ENCODE results near the gene SPSB3.

Gene SPSB3

DNA sequence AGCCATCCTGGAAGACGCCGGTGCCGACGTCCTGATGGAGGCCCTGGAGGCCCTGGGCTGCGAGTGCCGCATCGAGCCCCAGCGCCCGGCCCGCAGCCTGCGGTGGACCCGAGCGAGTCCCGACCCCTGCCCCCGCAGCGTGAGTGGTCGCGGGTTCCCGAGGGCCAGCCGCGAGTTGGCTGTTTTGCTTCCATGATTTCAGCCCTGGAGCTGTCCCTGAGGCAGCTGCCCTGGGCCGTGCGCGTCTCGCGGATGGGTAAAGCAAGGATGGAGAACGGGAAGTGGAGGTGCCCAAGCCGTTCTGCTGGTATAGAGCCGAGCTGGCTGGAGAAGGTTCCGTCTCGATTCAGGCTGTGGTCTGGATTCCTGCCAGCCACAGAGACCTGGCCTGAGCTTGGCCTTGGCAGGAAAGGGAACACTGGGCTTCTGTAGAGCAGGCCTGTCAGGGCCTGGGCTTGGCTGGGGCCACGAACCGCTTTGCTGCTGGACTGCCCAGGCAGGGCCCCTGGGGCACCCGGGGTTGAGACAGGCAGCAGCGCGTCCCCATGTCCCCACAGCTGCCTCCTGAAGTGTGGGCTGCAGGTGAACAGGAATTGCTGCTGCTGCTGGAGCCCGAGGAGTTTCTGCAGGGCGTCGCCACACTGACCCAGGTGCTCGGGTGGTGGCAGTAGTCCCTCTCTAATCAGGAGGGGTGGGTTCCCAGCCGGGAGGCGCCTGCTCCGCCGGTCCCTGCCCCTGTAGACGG lies 8.5 kb downstream of the SPSB3 start:
- DNase-seq, result no peak

GRCh38 chr16:1772908-1773702 lies 9.3 kb downstream of the SPSB3 start, which contains the start of gene MRPS34:
MRPS34 (minus strand) TSS chr16:1773134; CDS start chr16:1773119, 15 bp downstream.
- DNase-seq, result peak; percentile 68

DNA sequence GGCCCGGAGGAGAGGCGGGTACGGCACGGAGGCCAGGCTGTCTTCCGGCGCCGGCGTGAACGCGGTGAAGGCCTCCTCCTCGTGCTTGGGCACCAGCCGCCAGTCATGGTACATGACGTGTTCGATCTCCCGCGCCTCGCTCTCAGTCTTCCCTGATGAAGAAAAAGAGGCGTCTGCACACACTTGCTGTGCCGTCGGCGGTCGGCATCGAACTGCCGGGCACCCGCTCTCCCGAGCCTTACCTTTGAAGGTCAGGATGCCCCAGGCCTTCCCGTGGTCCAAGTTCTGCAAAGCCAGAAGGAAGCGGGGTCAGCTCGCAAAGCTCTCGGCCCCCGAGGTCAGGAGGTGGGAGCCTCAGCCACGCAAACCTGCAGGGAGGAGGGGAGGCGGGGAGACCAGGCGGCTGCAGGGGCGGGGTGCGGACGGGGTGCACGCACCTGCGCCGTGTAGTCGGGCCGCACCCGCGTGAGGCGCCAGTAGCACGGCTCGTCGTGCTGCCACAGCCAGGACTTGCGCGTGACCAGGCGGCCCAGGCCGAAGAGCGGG lies 9.9 kb downstream of the SPSB3 start, which contains the start of gene EME2:
TSS of gene EME2 (plus strand) at position 449 of the 546 bp plus-strand sequence. CDS start 418 bp downstream, outside the sequence.
- DNase-seq, result no peak

DNA sequence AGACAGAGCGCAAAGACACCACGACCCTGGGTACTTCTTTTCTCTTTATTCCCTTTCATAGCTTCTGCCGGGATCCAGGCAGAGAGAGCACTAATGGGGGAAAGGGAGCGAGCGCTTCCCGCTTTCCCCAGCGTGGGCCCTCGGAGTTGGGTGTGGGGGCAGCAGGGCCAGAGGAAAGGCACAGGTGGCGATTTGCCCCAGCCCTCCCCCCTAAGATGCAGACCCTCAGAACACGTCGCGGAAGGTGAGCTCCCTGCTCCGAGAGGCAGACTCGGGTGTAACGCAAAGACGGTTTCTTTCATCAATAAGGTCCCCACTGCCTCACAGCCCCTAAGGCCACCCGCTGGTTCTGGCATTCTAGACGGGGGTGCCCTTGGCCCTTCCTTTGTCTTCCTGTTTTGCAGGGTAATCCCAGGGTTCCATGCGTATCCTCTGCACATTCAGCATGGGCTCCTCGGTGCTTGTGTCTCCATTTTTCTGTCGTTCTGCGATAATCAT lies 10.5 kb downstream of the SPSB3 start:
- no peak for DNase-seq

GRCh38 chr16:1771188-1771863 lies 11.0 kb downstream of the SPSB3 start, which contains the start of gene NME3:
NME3 (minus strand) TSS chr16:1771543; CDS start chr16:1771534, 9 bp downstream.
- DNase-seq, result no peak

DNA sequence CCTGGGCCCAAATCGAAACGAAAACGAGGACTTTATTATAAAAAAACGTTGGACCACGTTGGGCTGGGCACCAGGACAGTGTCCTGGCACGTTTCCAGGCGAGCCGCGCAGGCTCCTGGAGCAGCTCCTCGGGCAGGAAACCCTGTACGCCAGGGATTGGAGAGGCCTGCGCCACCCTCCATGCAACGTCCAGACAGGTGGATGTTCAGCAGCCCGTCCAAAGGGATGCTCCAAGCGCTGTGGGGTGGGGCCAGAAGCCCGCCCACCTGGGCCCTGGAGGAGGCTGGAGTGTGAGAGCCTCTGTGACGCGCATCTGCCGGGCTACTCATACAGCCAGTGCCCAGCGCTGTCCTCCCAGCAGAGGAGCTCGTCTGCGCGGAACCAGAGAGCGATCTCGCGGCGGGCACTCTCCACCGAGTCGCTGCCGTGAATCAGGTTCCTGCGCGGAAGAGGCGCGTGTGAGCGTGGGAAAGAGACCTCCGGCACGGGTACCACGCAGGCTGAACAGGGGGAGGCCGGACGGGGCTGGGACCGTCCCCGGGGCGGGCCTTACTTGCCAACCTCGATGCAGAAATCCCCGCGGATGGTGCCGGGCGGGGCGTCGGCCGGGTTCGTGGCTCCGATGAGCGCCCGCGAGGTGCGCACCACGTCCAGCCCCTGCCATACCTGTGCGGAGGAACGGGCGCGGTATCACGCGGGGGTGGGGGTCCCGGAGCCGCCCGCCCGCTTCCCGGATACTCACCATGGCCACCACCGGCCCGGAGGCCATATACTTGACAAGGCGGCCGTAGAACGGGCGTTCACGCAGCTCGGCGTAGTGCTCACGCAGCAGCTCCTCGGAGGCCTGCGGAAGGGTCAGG lies 11.8 kb downstream of the SPSB3 start:
- DNase-seq, result peak; percentile 85

- no peak for DNase-seq
These were observed 12.7 kb downstream of the SPSB3 start for GRCh38 chr16:1769402-1770300.

GRCh38 chr16:1768767-1769401 lies 13.5 kb downstream of the SPSB3 start:
- no peak for DNase-seq

- DNase-seq, result no peak
These were observed 14.2 kb downstream of the SPSB3 start for GRCh38 chr16:1768061-1768766.

DNA sequence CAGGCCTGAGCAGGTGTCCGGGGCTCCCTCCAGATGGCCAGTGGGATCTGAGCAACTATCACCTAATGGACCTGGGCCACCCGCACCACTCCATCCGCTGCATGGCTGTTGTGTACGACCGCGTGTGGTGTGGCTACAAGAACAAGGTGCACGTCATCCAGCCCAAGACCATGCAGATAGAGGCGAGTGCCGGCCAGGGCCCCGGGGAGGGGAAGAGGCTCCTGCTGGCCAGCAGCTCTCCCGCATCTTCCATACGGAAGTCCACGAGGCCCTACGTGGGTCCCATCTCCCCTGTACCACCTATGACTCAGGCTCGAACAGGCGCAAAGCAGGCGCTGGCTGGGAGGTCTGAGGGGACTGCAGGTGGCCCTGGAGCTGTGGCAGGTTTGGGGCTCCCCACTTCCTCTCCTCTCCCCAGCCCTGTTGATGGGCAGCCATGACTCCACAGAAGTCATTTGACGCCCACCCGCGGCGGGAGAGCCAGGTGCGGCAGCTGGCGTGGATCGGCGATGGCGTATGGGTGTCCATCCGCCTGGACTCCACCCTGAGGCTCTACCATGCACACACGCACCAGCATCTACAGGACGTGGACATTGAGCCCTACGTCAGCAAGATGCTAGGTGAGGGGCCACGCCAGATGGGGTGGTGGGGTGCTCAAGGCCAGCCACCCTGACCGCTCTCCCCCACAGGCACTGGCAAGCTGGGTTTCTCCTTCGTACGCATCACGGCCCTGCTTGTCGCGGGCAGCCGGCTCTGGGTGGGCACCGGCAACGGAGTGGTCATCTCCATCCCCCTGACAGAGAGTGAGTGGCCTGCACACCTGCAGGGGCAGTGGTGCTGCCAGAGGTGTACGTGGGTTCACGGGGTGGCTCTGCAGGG lies 15.0 kb downstream of the SPSB3 start:
- no peak for DNase-seq

DNA sequence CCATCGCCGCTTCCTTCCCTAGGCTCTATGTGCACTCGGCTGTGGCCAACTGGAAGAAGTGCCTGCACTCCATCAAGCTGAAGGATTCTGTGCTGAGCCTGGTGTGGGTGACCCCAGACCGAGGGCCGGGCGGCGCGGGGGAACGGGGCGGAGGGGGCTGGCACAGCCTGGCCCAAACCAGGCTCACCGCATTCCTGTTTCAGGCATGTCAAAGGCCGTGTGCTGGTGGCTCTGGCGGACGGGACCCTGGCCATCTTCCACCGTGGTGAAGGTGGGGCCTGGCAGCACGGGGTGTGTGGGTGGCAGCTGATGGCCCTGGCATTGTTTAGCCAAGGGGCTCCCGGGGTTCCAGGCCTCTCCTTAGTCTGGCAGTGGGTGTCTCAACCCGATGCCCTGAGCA lies 15.7 kb downstream of the SPSB3 start:
- DNase-seq, result no peak

DNA sequence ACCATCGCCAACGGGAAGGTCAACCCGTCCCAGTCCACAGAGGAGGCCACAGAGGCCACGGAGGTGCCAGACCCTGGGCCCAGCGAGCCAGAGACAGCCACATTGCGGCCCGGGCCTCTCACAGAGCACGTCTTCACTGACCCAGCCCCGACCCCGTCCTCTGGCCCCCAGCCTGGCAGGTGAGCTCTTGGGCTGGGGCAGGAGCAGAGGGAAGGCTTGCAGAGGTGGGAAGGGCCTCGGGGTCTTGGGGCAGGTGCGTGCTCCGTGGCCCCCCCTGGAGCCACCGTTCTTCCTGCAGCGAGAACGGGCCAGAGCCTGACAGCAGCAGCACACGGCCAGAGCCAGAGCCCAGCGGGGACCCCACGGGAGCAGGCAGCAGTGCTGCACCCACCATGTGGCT lies 16.1 kb downstream of the SPSB3 start:
- DNase-seq, result no peak

GRCh38 chr16:1765826-1766225 lies 16.5 kb downstream of the SPSB3 start:
- no peak for DNase-seq

DNA sequence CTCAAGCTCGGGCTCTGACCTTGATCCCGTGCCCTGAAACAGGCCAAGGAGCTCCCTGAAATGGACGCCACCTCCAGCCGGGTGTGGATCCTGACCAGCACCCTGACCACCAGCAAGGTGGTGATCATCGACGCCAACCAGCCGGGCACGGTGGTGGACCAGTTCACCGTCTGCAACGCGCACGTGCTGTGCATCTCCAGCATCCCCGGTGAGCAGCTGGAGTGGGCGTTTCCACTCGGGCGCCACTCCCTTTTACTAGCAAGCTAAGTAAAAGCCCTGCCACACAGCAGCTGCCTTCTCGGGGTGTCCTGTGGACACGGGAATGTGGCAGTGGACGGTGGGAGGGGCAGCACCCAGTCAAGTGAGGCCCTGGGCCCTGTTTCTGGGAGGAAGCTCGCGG lies 17.4 kb downstream of the SPSB3 start:
- DNase-seq, result no peak

GRCh38 chr16:1763521-1764511 lies 18.6 kb downstream of the SPSB3 start:
- no peak for DNase-seq

DNA sequence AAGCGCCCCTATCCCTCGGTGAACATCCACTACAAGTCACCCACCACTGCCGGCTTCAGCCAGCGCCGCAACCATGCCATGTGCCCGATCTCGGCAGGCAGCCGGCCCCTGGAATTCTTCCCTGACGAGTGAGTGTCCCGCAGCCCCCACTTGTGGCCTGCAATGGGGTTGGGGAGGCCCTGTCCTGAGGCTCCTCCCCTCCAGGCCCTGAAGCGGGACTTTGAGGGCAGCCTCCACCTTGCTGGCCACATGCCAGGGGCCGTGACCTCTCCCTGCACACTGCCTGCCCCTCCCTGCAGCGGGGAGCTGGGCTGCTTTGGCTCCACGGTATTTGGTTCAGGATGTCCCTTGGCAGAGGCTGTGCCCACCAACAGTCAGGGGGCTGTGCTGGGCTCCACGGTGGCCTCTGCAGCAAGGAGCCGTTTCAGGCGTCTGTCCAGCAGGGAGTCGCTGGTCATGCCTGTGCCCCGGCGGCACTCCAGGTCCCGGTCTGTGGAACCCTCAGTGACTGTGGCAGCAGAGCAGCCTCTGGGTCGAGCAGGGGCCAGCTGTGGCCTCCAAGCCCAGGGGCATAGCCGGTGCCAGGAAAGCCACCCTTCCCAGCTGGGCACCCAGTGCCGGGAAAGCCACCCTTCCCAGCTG lies 19.4 kb downstream of the SPSB3 start:
- no peak for DNase-seq

Data from DMS153 (cell line).